K562 (cell line): Measurements from ENCODE around the gene SUDS3. TPM values are rescaled to one million over a fixed set of nuclear protein-coding genes. Genes with fewer than 3 reads are reported as not detected.

ENCODE experiments used
- BRD4 ChIP-seq: fragments of 200-600 bp; sonication (generic); IDR thresholded peaks from 2 replicates; pipeline ENCODE4 v1.6.1; 2017; ENCODE audit warnings: inconsistent platforms
- CEBPB ChIP-seq: fragments of 450-650 bp; IDR thresholded peaks from 2 replicates; pipeline ENCODE4 v1.6.1; 2016; ENCODE audit warnings: missing genetic modification characterization, missing compliant biosample characterization
- CREM ChIP-seq: IDR thresholded peaks from 2 replicates; pipeline ENCODE4 v1.6.1; 2014; ENCODE audit warnings: antibody characterized with exemption, low read depth
- EGR1 ChIP-seq: fragments of 450-650 bp; conservative IDR thresholded peaks from 2 replicates; pipeline ENCODE4 v1.6.1; 2017; ENCODE audit warnings: mild to moderate bottlenecking
- ESRRB ChIP-seq: fragments of 250-450 bp; sonication (Bioruptor Pico); IDR thresholded peaks from 2 replicates; pipeline ENCODE4 v1.5.0; 2020; ENCODE audit warnings: mild to moderate bottlenecking, moderate library complexity, borderline replicate concordance
- MTF1 ChIP-seq: fragments of 250-450 bp; sonication (Bioruptor Pico); IDR thresholded peaks from 2 replicates; pipeline ENCODE4 v1.9.0; 2021; ENCODE audit warnings: moderate library complexity, mild to moderate bottlenecking, inconsistent platforms, borderline replicate concordance
- NELFE ChIP-seq: IDR thresholded peaks from 2 replicates; pipeline ENCODE4 v1.6.1; 2011; ENCODE audit warnings: mild to moderate bottlenecking; ENCODE audit not compliant: insufficient read depth, insufficient read length
- NFXL1 ChIP-seq: fragments of 450-650 bp; formaldehyde crosslinking; IDR thresholded peaks from 2 replicates; pipeline ENCODE4 v1.4.0; 2021; ENCODE audit warnings: mild to moderate bottlenecking
- NFYB ChIP-seq: IDR thresholded peaks from 2 replicates; pipeline ENCODE4 v1.6.1; 2011; ENCODE audit warnings: mild to moderate bottlenecking, moderate library complexity; ENCODE audit not compliant: insufficient read length; ENCODE audit errors: extremely low read depth
- SRSF1 ChIP-seq: fragments of 200-400 bp; formaldehyde crosslinking; IDR thresholded peaks from 2 replicates; pipeline ENCODE4 v1.6.1; 2017; ENCODE audit warnings: mild to moderate bottlenecking, low read depth, low read length, moderate library complexity
- TCF7L2 ChIP-seq: fragments of 150-350 bp; IDR thresholded peaks from 2 replicates; pipeline ENCODE4 v1.6.1; 2016; ENCODE audit warnings: low read depth, mild to moderate bottlenecking, low read length, moderate library complexity
- ZNF175 ChIP-seq: fragments of 200-800 bp; sonication (Bioruptor generic); IDR thresholded peaks from 2 replicates; pipeline ENCODE4 v1.6.1; 2016; ENCODE audit warnings: low read depth, mild to moderate bottlenecking, missing genetic modification characterization, missing compliant biosample characterization
- ZNF551 ChIP-seq: fragments of 250-450 bp; sonication (Bioruptor Pico); IDR thresholded peaks from 2 replicates; pipeline ENCODE4 v1.5.0; 2021; ENCODE audit warnings: mild to moderate bottlenecking, moderate library complexity
- ZNF561 ChIP-seq: fragments of 450-650 bp; formaldehyde crosslinking; conservative IDR thresholded peaks from 2 replicates; pipeline ENCODE4 v1.4.0; 2020; ENCODE audit warnings: mild to moderate bottlenecking, moderate library complexity
- polyA plus RNA-seq, 8 experiments: library from polyadenylated mRNA; depleted of rRNA in 4 of 8; stranded (reverse) in 5 of 8; unstranded in 3 of 8; fragments of >200 nt; fragmentation: Nextera tagmentation in 2 of 8; fragmentation: Illumina TruSeq in 1 of 8; extraction: Ambion mirVana in 2 of 8; extraction: Trizol in 1 of 8; gene quantifications; 2 replicates each; pipeline versions ENCODE4 v1.2.1 to v1.2.3, GENCODE V29; 2011 to 2014; ENCODE audit warnings: inconsistent platforms in 1 of 8, missing spikeins in 1 of 8
- total RNA-seq, 7 experiments: library from RNA; depleted of rRNA in 6 of 7; stranded (reverse); fragments of >200 nt in 6 of 7; fragmentation: Illumina TruSeq in 2 of 7; extraction: Trizol in 2 of 7; gene quantifications; 2 replicates each; pipeline versions ENCODE4 v1.2.1 to v1.2.3, GENCODE V29; 2011 to 2021; ENCODE audit warnings: low replicate concordance in 1 of 7
- TF ChIP-seq, protein P1 (sequence below): sonication (generic); formaldehyde crosslinking; IDR thresholded peaks from 2 replicates; pipeline ENCODE4 v1.8.0; 2022; ENCODE audit warnings: mild to moderate bottlenecking, missing genetic modification reagents, borderline replicate concordance
- TF ChIP-seq, protein P2 (sequence below): fragments of 450-650 bp; formaldehyde crosslinking; IDR thresholded peaks from 2 replicates; pipeline ENCODE4 v1.4.0; 2020; ENCODE audit warnings: mild to moderate bottlenecking, moderate library complexity
- TF ChIP-seq, protein P3 (sequence below), 2 experiments: fragments of 450-650 bp in 1 of 2; sonication (generic) in 1 of 2; formaldehyde crosslinking in 1 of 2; IDR thresholded peaks in 1 of 2; conservative IDR thresholded peaks in 1 of 2; 2 replicates each; pipeline versions ENCODE4 v1.6.1 to v1.8.1; 2016 to 2023; ENCODE audit warnings: mild to moderate bottlenecking in 2 of 2, moderate library complexity in 2 of 2, inconsistent platforms in 1 of 2, missing genetic modification reagents in 1 of 2
- TF ChIP-seq, protein P4 (sequence below), 2 experiments: IDR thresholded peaks; 2 replicates each; pipeline ENCODE4 v1.6.1; 2011; ENCODE audit warnings: borderline replicate concordance in 1 of 2, control low read depth in 1 of 2, low read depth in 1 of 2, low read length in 1 of 2, mild to moderate bottlenecking in 1 of 2, mixed read lengths in 1 of 2, moderate library complexity in 1 of 2; ENCODE audit not compliant: insufficient read depth in 1 of 2, insufficient read length in 1 of 2, poor library complexity in 1 of 2, severe bottlenecking in 1 of 2; ENCODE audit errors: extremely low read depth in 1 of 2
- TF ChIP-seq, protein P5 (sequence below): sonication (generic); formaldehyde crosslinking; IDR thresholded peaks from 2 replicates; pipeline ENCODE4 v1.8.1; 2023; ENCODE audit warnings: mild to moderate bottlenecking, missing genetic modification reagents

Gene SUDS3
- total and polyA plus RNA-seq, 9 of the 15 experiments (the other 6 are each of a cell fraction or from before 2014, with no cell fraction given) = 6.6 to 30.5 (median 23.3) TPM

DNA sequence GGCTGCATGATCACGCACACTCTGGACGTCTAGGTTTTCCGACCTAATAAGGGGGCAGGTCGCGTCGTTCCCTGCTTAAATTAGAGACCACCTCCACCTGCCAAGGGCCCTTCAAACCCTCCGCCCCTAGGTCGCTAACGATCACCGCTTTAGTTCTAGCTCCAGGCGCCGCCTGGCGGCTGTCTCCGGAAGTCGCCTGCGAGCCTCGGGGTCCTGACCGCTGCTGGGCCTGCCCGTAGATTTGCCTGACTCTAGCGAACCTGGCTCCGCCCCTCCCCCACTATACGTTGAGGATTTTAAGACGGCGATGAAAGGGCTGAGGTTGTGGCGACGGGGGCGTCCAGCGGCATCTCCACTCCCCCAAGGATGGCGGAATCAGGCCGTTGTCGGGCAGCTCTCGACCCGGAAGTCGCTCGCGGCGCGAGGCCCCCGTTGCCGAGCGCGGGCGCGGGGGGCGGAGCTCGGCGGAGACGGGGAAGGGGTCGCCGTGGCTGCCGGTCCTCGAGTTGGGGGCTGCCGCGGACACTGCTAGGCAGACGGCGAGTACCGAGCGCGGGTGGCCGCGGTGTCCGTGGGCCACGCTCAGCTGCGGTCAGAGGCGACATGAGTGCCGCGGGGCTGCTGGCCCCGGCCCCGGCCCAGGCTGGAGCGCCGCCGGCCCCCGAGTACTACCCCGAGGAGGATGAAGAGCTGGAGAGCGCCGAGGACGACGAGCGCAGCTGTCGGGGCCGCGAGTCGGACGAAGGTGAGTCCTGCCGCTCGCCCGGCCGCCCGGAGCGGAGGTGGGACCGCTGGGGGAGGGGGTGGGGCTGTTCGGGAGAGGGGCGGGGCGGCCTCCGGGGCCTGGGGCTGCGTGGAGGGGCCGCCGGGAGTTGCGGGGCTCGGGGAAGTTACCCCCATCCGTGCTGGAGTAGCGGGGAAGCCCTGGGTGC is at the start of gene SUDS3 (continued):
- TF ChIP-seq ESRRB (CRISPR knock-in tag) = no peak
- no peak for TF ChIP-seq NFXL1
- TF ChIP-seq, protein P1, sequence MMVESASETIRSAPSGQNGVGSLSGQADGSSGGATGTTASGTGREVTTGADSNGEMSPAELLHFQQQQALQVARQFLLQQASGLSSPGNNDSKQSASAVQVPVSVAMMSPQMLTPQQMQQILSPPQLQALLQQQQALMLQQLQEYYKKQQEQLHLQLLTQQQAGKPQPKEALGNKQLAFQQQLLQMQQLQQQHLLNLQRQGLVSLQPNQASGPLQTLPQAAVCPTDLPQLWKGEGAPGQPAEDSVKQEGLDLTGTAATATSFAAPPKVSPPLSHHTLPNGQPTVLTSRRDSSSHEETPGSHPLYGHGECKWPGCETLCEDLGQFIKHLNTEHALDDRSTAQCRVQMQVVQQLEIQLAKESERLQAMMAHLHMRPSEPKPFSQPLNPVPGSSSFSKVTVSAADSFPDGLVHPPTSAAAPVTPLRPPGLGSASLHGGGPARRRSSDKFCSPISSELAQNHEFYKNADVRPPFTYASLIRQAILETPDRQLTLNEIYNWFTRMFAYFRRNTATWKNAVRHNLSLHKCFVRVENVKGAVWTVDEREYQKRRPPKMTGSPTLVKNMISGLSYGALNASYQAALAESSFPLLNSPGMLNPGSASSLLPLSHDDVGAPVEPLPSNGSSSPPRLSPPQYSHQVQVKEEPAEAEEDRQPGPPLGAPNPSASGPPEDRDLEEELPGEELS (CRISPR knock-in tag) = no peak
- TF ChIP-seq NELFE = no peak
- TF ChIP-seq, protein P2, sequence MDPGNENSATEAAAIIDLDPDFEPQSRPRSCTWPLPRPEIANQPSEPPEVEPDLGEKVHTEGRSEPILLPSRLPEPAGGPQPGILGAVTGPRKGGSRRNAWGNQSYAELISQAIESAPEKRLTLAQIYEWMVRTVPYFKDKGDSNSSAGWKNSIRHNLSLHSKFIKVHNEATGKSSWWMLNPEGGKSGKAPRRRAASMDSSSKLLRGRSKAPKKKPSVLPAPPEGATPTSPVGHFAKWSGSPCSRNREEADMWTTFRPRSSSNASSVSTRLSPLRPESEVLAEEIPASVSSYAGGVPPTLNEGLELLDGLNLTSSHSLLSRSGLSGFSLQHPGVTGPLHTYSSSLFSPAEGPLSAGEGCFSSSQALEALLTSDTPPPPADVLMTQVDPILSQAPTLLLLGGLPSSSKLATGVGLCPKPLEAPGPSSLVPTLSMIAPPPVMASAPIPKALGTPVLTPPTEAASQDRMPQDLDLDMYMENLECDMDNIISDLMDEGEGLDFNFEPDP (CRISPR knock-in tag) = no peak
- no peak for TF ChIP-seq SRSF1
- TF ChIP-seq, protein P3, sequence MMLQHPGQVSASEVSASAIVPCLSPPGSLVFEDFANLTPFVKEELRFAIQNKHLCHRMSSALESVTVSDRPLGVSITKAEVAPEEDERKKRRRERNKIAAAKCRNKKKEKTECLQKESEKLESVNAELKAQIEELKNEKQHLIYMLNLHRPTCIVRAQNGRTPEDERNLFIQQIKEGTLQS (IDR thresholded peaks at IDR 0.05) = no peak
- TF ChIP-seq, protein P3 (CRISPR knock-in tag; conservative IDR thresholded peaks at IDR 0.05) = peak; percentile 71; the same call in 1 of the 2 replicates
- peak; percentile 53; the same call in 1 of the 2 replicates for TF ChIP-seq EGR1
- peak; percentile 58; the same call in 1 of the 2 replicates for TF ChIP-seq CREM
- no peak for TF ChIP-seq MTF1
- TF ChIP-seq BRD4 = peak; percentile 73; the same call in 1 of the 2 replicates
- TF ChIP-seq ZNF551 (CRISPR knock-in tag) = no peak
- TF ChIP-seq TCF7L2 = no peak
- TF ChIP-seq ZNF175 (CRISPR knock-in tag) = no peak
- TF ChIP-seq NFYB = no peak
- TF ChIP-seq, protein P4, sequence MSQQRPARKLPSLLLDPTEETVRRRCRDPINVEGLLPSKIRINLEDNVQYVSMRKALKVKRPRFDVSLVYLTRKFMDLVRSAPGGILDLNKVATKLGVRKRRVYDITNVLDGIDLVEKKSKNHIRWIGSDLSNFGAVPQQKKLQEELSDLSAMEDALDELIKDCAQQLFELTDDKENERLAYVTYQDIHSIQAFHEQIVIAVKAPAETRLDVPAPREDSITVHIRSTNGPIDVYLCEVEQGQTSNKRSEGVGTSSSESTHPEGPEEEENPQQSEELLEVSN (IDR thresholded peaks at IDR 0.05; ENCODE audit: borderline replicate concordance in 1 of 2, extremely low read depth in 1 of 2, insufficient read depth in 1 of 2, insufficient read length in 1 of 2, low read depth in 1 of 2, low read length in 1 of 2, poor library complexity in 1 of 2, severe bottlenecking in 1 of 2) = no peak
- TF ChIP-seq, protein P5, sequence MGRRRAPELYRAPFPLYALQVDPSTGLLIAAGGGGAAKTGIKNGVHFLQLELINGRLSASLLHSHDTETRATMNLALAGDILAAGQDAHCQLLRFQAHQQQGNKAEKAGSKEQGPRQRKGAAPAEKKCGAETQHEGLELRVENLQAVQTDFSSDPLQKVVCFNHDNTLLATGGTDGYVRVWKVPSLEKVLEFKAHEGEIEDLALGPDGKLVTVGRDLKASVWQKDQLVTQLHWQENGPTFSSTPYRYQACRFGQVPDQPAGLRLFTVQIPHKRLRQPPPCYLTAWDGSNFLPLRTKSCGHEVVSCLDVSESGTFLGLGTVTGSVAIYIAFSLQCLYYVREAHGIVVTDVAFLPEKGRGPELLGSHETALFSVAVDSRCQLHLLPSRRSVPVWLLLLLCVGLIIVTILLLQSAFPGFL (CRISPR knock-in tag) = no peak
- no peak for TF ChIP-seq CEBPB
- no peak for TF ChIP-seq ZNF561 (CRISPR knock-in tag)
